Panc1 (cell line): ENCODE results near the gene BLOC1S6. TPM values are rescaled to one million over a fixed set of nuclear protein-coding genes. Genes with fewer than 3 reads are reported as not detected.

Experiments used
- ATAC-seq: fragments of 200-7000 bp; cut with Tn5 transposase; 2 replicates; pipeline ENCODE4 v1.9.1; 2020; ENCODE audit warnings: mild to moderate bottlenecking, moderate library complexity
- BruUV-seq: library from RNA; stranded (reverse); fragments of 400-500 nt; replicated peaks from 2 replicates; lab custom pipeline; 2021; lab: Mats Ljungman, UMichigan
- CTCF ChIA-PET: fragments of 300-600 bp; sonication (Branson Sonifier 250); formaldehyde crosslinking; loops from one replicate; lab custom pipeline; 2022; ENCODE audit warnings: antibody characterized with exemption; lab: Charles Lee
- POLR2A ChIA-PET: fragments of 300-600 bp; sonication (Branson Sonifier 250); formaldehyde crosslinking; loops from one replicate; lab custom pipeline; 2022; ENCODE audit warnings: antibody characterized with exemption; lab: Charles Lee
- DNase-seq: peaks from one replicate; pipeline ENCODE4 v3.0.0-alpha.2; 2010; ENCODE audit warnings: low read depth, low spot score
- H3K27ac ChIP-seq: 2 replicates; pipeline ENCODE4 v1.5.1; 2011; ENCODE audit warnings: mild to moderate bottlenecking, low read length, inconsistent platforms
- H3K27me3 ChIP-seq: fragments of 200-500 bp; sonication (Bioruptor generic); 2 replicates; pipeline ENCODE4 v1.6.0; 2014; ENCODE audit warnings: low read length, inconsistent platforms; ENCODE audit not compliant: control insufficient read depth, insufficient read depth
- H3K36me3 ChIP-seq: fragments of 200-500 bp; sonication (Bioruptor generic); 2 replicates; pipeline ENCODE4 v1.5.1; 2014; ENCODE audit warnings: inconsistent platforms, mild to moderate bottlenecking, low read length, moderate library complexity; ENCODE audit not compliant: control insufficient read depth, insufficient read depth
- H3K4me1 ChIP-seq: 2 replicates; pipeline ENCODE4 v1.5.1; 2011; ENCODE audit warnings: inconsistent platforms, mild to moderate bottlenecking, low read length, moderate library complexity; ENCODE audit not compliant: control insufficient read depth, insufficient read depth
- H3K4me3 ChIP-seq, 2 experiments: 2 replicates each; pipeline ENCODE4 v1.5.1; 2011 to 2012; ENCODE audit warnings: low read depth in 2 of 2, low read length in 2 of 2, mild to moderate bottlenecking in 2 of 2, inconsistent platforms in 1 of 2, moderate library complexity in 1 of 2
- H3K9me3 ChIP-seq: fragments of 200-500 bp; sonication (Bioruptor generic); 2 replicates; pipeline ENCODE4 v1.5.1; 2014; ENCODE audit warnings: low read depth, mild to moderate bottlenecking, inconsistent platforms, low read length, moderate library complexity; ENCODE audit not compliant: control insufficient read depth, insufficient read depth
- POLR2AphosphoS5 ChIP-seq: IDR thresholded peaks from 2 replicates; pipeline ENCODE4 v1.6.1; 2012; ENCODE audit warnings: mild to moderate bottlenecking, low read depth, low read length, moderate library complexity
- SIN3A ChIP-seq: IDR thresholded peaks from 2 replicates; pipeline ENCODE4 v1.6.1; 2012; ENCODE audit warnings: low read depth, mild to moderate bottlenecking, low read length, moderate library complexity, borderline replicate concordance; ENCODE audit not compliant: insufficient read depth
- TCF7L2 ChIP-seq: IDR thresholded peaks from 2 replicates; pipeline ENCODE4 v1.6.1; 2011; ENCODE audit warnings: mild to moderate bottlenecking, low read depth, low read length, inconsistent platforms
- in situ Hi-C: cut with HindIII; loops from 2 replicates; pipeline ENCODE4 v1.10.0; 2016; ENCODE audit warnings: low sequenced_read_pairs, low pct_unique_long_range_greater_than_20kb
- intact Hi-C: fragments of 100-400 bp; cut with micrococcal nuclease; formaldehyde crosslinking; loops from one replicate; pipeline ENCODE4 v1.10.0; 2022; ENCODE audit not compliant: unreplicated experiment
- total RNA-seq: library from RNA; stranded (reverse); gene quantifications from one replicate; pipeline ENCODE4 v1.2.1, GENCODE V29; 2021; ENCODE audit not compliant: unreplicated experiment
- TF ChIP-seq, protein P1 (sequence below), 2 experiments: IDR thresholded peaks; 2 replicates each; pipeline ENCODE4 v1.6.1; 2011 to 2012; ENCODE audit warnings: low read depth in 2 of 2, control low read depth in 1 of 2, low read length in 1 of 2, mild to moderate bottlenecking in 1 of 2, moderate library complexity in 1 of 2; ENCODE audit not compliant: insufficient read depth in 1 of 2
- TF ChIP-seq, protein P2 (sequence below): fragments of 450-650 bp; IDR thresholded peaks from 2 replicates; pipeline ENCODE4 v1.5.1; 2017; ENCODE audit warnings: mild to moderate bottlenecking

BLOC1S6 gene
- total RNA-seq, 1 experiment from 2014 or later: 52.0 TPM

- H3K4me3 ChIP-seq: no peak overlapping the region
- ChIA-PET CTCF (no interaction called here), POLR2A (interaction anchor here (0.6 kb wide), 1 partner anchor 226 kb away, joined by 4 read pairs; a partner anchor contains a TSS)
- no peaks in the 10 kb centered on the region for H3K9me3 ChIP-seq
- no peak for DNase-seq
- no peak for ATAC-seq
- no peaks in the 10 kb centered on the region for H3K27me3 ChIP-seq
- intact Hi-C loops: no loop called here
- no peaks in the 10 kb centered on the region for H3K36me3 ChIP-seq
- in situ Hi-C loops: no loop called here
- H3K4me1 ChIP-seq: peaks cover 6% of the 10 kb centered on the region; the same call in 1 of the 2 replicates
- TF ChIP-seq POLR2AphosphoS5 (no peak), SIN3A (no peak), TCF7L2 (no peak)
- TF ChIP-seq, protein P1, sequence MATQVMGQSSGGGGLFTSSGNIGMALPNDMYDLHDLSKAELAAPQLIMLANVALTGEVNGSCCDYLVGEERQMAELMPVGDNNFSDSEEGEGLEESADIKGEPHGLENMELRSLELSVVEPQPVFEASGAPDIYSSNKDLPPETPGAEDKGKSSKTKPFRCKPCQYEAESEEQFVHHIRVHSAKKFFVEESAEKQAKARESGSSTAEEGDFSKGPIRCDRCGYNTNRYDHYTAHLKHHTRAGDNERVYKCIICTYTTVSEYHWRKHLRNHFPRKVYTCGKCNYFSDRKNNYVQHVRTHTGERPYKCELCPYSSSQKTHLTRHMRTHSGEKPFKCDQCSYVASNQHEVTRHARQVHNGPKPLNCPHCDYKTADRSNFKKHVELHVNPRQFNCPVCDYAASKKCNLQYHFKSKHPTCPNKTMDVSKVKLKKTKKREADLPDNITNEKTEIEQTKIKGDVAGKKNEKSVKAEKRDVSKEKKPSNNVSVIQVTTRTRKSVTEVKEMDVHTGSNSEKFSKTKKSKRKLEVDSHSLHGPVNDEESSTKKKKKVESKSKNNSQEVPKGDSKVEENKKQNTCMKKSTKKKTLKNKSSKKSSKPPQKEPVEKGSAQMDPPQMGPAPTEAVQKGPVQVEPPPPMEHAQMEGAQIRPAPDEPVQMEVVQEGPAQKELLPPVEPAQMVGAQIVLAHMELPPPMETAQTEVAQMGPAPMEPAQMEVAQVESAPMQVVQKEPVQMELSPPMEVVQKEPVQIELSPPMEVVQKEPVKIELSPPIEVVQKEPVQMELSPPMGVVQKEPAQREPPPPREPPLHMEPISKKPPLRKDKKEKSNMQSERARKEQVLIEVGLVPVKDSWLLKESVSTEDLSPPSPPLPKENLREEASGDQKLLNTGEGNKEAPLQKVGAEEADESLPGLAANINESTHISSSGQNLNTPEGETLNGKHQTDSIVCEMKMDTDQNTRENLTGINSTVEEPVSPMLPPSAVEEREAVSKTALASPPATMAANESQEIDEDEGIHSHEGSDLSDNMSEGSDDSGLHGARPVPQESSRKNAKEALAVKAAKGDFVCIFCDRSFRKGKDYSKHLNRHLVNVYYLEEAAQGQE (IDR thresholded peaks at IDR 0.05; ENCODE audit: insufficient read depth in 1 of 2, low read depth in 2 of 2, low read length in 1 of 2): no peak
- TF ChIP-seq, protein P2, sequence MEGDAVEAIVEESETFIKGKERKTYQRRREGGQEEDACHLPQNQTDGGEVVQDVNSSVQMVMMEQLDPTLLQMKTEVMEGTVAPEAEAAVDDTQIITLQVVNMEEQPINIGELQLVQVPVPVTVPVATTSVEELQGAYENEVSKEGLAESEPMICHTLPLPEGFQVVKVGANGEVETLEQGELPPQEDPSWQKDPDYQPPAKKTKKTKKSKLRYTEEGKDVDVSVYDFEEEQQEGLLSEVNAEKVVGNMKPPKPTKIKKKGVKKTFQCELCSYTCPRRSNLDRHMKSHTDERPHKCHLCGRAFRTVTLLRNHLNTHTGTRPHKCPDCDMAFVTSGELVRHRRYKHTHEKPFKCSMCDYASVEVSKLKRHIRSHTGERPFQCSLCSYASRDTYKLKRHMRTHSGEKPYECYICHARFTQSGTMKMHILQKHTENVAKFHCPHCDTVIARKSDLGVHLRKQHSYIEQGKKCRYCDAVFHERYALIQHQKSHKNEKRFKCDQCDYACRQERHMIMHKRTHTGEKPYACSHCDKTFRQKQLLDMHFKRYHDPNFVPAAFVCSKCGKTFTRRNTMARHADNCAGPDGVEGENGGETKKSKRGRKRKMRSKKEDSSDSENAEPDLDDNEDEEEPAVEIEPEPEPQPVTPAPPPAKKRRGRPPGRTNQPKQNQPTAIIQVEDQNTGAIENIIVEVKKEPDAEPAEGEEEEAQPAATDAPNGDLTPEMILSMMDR: no peak
- H3K27ac ChIP-seq: no peak overlapping the region
- BruUV-seq: no TSS peak
These were observed 41.0 kb downstream of the BLOC1S6 start for GRCh38 chr15:45628136-45628535.

GRCh38 chr15:45630917-45631691, 43.9 kb downstream of the BLOC1S6 start:
- H3K4me1 ChIP-seq: peaks cover 6% of the 10 kb centered on the region; the same call in 1 of the 2 replicates
- no peaks in the 10 kb centered on the region for H3K9me3 ChIP-seq
- no peak for DNase-seq
- POLR2A ChIA-PET: no interaction called here
- ATAC-seq: no peak
- H3K27me3 ChIP-seq: no peaks in the 10 kb centered on the region
- in situ Hi-C loops: no loop called here
- no TSS peak for BruUV-seq
- TF ChIP-seq, protein P2: no peak
- TF ChIP-seq, protein P1 (IDR thresholded peaks at IDR 0.05; ENCODE audit: insufficient read depth in 1 of 2, low read depth in 2 of 2, low read length in 1 of 2): no peak
- TF ChIP-seq TCF7L2 (no peak), POLR2AphosphoS5 (no peak), SIN3A (no peak)
- intact Hi-C loops: no loop called here
- H3K27ac ChIP-seq: peak overlapping the region; percentile 49
- peak overlapping the region in 1 of 2 experiments; percentile 12; a peak in 1 of 4 replicates for H3K4me3 ChIP-seq
- CTCF ChIA-PET: no interaction called here
- no peaks in the 10 kb centered on the region for H3K36me3 ChIP-seq
